Neuronal stem cell (in vitro differentiated cells): Measurements from ENCODE around the gene DLG2.

Experiments
- DNase-seq: peaks from one replicate; pipeline ENCODE4 v3.0.0-alpha.2; 2013; ENCODE audit warnings: low spot score
- H2AFZ ChIP-seq: one replicate; pipeline ENCODE4 v1.6.1; 2013; ENCODE audit warnings: mild to moderate bottlenecking, low read length, inconsistent platforms
- H2AK5ac ChIP-seq: 2 replicates; pipeline ENCODE4 v1.6.1; 2013; ENCODE audit warnings: low read depth, mild to moderate bottlenecking, inconsistent platforms, low read length, moderate library complexity, mixed read lengths
- H2BK120ac ChIP-seq: 2 replicates; pipeline ENCODE4 v1.6.1; 2013; ENCODE audit warnings: low read depth, mild to moderate bottlenecking, inconsistent platforms, low read length, moderate library complexity, mixed read lengths
- H2BK12ac ChIP-seq: one replicate; pipeline ENCODE4 v1.6.1; 2013; ENCODE audit warnings: low read length, inconsistent platforms
- H2BK15ac ChIP-seq: 2 replicates; pipeline ENCODE4 v1.6.1; 2013; ENCODE audit warnings: mild to moderate bottlenecking, low read length, inconsistent platforms, mixed read lengths
- H2BK5ac ChIP-seq: one replicate; pipeline ENCODE4 v1.6.1; 2013; ENCODE audit warnings: inconsistent platforms, mild to moderate bottlenecking, low read length, moderate library complexity
- H3K14ac ChIP-seq: one replicate; pipeline ENCODE4 v1.6.1; 2013; ENCODE audit warnings: low read length, inconsistent platforms
- H3K18ac ChIP-seq: 2 replicates; pipeline ENCODE4 v1.6.1; 2013; ENCODE audit warnings: low read length, inconsistent platforms
- H3K23ac ChIP-seq: 2 replicates; pipeline ENCODE4 v1.6.1; 2013; ENCODE audit warnings: low read depth, mild to moderate bottlenecking, mixed read lengths, low read length, inconsistent platforms; ENCODE audit not compliant: poor library complexity
- H3K27ac ChIP-seq: replicated peaks from 3 replicates; pipeline ENCODE4 v1.5.1; 2013; ENCODE audit warnings: low read length, inconsistent platforms
- H3K27me3 ChIP-seq, 3 experiments: 2 replicates each; pipeline ENCODE4 v1.6.1; 2013; ENCODE audit warnings: low read length in 3 of 3, mild to moderate bottlenecking in 2 of 3, inconsistent platforms in 1 of 3, low read depth in 1 of 3, mixed read lengths in 1 of 3, moderate library complexity in 1 of 3; ENCODE audit not compliant: control insufficient read depth in 3 of 3, insufficient read depth in 3 of 3
- H3K36me3 ChIP-seq, 2 donors: replicated peaks in 1 of 2; 2 replicates each; pipeline ENCODE4 v1.6.1; 2013; ENCODE audit warnings: low read length in 2 of 2; ENCODE audit not compliant: control insufficient read depth in 2 of 2, insufficient read depth in 2 of 2
- H3K4ac ChIP-seq: 2 replicates; pipeline ENCODE4 v1.6.1; 2013; ENCODE audit warnings: inconsistent platforms, mild to moderate bottlenecking, low read length, moderate library complexity
- H3K4me1 ChIP-seq, 2 donors: 1 replicate in 1 of 2; 2 replicates in 1 of 2; pipeline ENCODE4 v1.6.1; 2013; ENCODE audit warnings: low read length in 2 of 2, low read depth in 1 of 2; ENCODE audit not compliant: control insufficient read depth in 2 of 2, insufficient read depth in 1 of 2
- H3K4me2 ChIP-seq: one replicate; pipeline ENCODE4 v1.6.1; 2013; ENCODE audit warnings: mild to moderate bottlenecking, low read length, inconsistent platforms; ENCODE audit not compliant: insufficient read depth, poor library complexity, severe bottlenecking
- H3K4me3 ChIP-seq, 2 donors: 2 replicates each; pipeline ENCODE4 v1.5.1; 2013; ENCODE audit warnings: low read length in 2 of 2, mild to moderate bottlenecking in 2 of 2, inconsistent platforms in 1 of 2, moderate library complexity in 1 of 2
- H3K79me1 ChIP-seq: one replicate; pipeline ENCODE4 v1.6.1; 2013; ENCODE audit warnings: low read depth, mild to moderate bottlenecking, inconsistent platforms, low read length, moderate library complexity
- H3K9ac ChIP-seq: one replicate; pipeline ENCODE4 v1.6.1; 2013; ENCODE audit warnings: mild to moderate bottlenecking, low read depth, low read length, inconsistent platforms; ENCODE audit not compliant: poor library complexity
- H3K9me3 ChIP-seq, 2 donors: replicated peaks in 1 of 2; 2 replicates each; pipeline versions ENCODE3 to v1.6.1; 2013; ENCODE audit warnings: low read length in 2 of 2, mild to moderate bottlenecking in 2 of 2, inconsistent platforms in 1 of 2, low read depth in 1 of 2, mixed read lengths in 1 of 2, moderate library complexity in 1 of 2; ENCODE audit not compliant: control insufficient read depth in 2 of 2, insufficient read depth in 1 of 2
- H4K8ac ChIP-seq: one replicate; pipeline ENCODE4 v1.6.1; 2013; ENCODE audit warnings: low read depth, mild to moderate bottlenecking, inconsistent platforms, low read length, moderate library complexity
- H4K91ac ChIP-seq: one replicate; pipeline ENCODE4 v1.6.1; 2013; ENCODE audit warnings: low read length, low read depth, mild to moderate bottlenecking, inconsistent platforms; ENCODE audit not compliant: poor library complexity
- WGBS, 2 donors: extraction: QIAGEN DNeasy Blood & Tissue Kit; methylation state at CpG; one replicate each; pipeline ENCODE4 v1.1.7; 2013; ENCODE audit warnings: missing lambda C conversion rate in 2 of 2, mixed read lengths in 1 of 2; ENCODE audit not compliant: insufficient read length in 2 of 2, insufficient replicate concordance in 1 of 2; ENCODE audit errors: extremely low coverage in 2 of 2; 5-methylcytosine and 5-hydroxymethylcytosine counted together

DLG2 gene

GRCh38 chr11:84817998-84818397 lies 809.1 kb downstream of the DLG2 start:
- Histone ChIP-seq H3K4ac (no peak overlapping the region), H3K27me3 (no peaks in the 10 kb centered on the region), H3K4me1 (no peaks in the 10 kb centered on the region), H3K9me3 (no peaks in the 10 kb centered on the region), H3K27ac (no peak overlapping the region), H2BK5ac (no peak overlapping the region), H3K4me3 (no peak overlapping the region), H2BK120ac (no peak overlapping the region), H2AK5ac (no peak overlapping the region), H3K79me1 (no peaks in the 10 kb centered on the region), H3K18ac (no peak overlapping the region), H2BK12ac (no peak overlapping the region), H3K14ac (no peak overlapping the region), H2AFZ (no peak overlapping the region), H3K36me3 (no peaks in the 10 kb centered on the region), H3K4me2 (no peak overlapping the region), H3K23ac (no peak overlapping the region), H2BK15ac (no peak overlapping the region), H3K9ac (no peak overlapping the region), H4K8ac (no peak overlapping the region), H4K91ac (no peak overlapping the region)
- no peak for DNase-seq
- WGBS, 2 donors, result no CpG with 5 or more reads among the region's 3 CpGs

- H4K91ac ChIP-seq, result no peak overlapping the region
- no peak overlapping the region for H3K9ac ChIP-seq
- H3K27ac ChIP-seq, result no peak overlapping the region
- H3K79me1 ChIP-seq, result no peaks in the 10 kb centered on the region
- no peak overlapping the region for H2BK12ac ChIP-seq
- no peak overlapping the region for H4K8ac ChIP-seq
- H3K4me2 ChIP-seq, result no peak overlapping the region
- no peak overlapping the region for H3K18ac ChIP-seq
- no peak overlapping the region for H2BK5ac ChIP-seq
- no peak overlapping the region for H3K14ac ChIP-seq
- no peak overlapping the region for H2BK15ac ChIP-seq
- no peak for DNase-seq
- no peaks in the 10 kb centered on the region for H3K36me3 ChIP-seq
- WGBS, 2 donors, result no CpG with 5 or more reads among the region's 3 CpGs
- H2AK5ac ChIP-seq, result no peak overlapping the region
- no peaks in the 10 kb centered on the region for H3K4me1 ChIP-seq
- H2BK120ac ChIP-seq, result no peak overlapping the region
- no peak overlapping the region for H3K4ac ChIP-seq
- H3K4me3 ChIP-seq, result no peak overlapping the region
- no peak overlapping the region for H2AFZ ChIP-seq
- H3K27me3 ChIP-seq, result no peaks in the 10 kb centered on the region
- H3K23ac ChIP-seq, result no peak overlapping the region
- H3K9me3 ChIP-seq, result no peaks in the 10 kb centered on the region
These were observed 814.6 kb downstream of the DLG2 start for GRCh38 chr11:84812471-84812969.

- Histone ChIP-seq H2BK5ac (no peak overlapping the region), H2BK120ac (no peak overlapping the region), H3K18ac (no peak overlapping the region), H2AK5ac (no peak overlapping the region), H4K91ac (no peak overlapping the region), H3K9ac (no peak overlapping the region), H3K4me2 (no peak overlapping the region), H3K79me1 (no peaks in the 10 kb centered on the region), H2BK12ac (no peak overlapping the region), H3K36me3 (no peaks in the 10 kb centered on the region), H2AFZ (no peak overlapping the region), H2BK15ac (no peak overlapping the region), H3K4ac (no peak overlapping the region), H3K23ac (no peak overlapping the region), H3K14ac (no peak overlapping the region), H3K27me3 (no peaks in the 10 kb centered on the region), H3K4me1 (no peaks in the 10 kb centered on the region), H3K4me3 (no peak overlapping the region), H4K8ac (no peak overlapping the region), H3K9me3 (peaks cover 0 to 3% of the 10 kb centered on the region in 2 donors), H3K27ac (no peak overlapping the region)
- DNase-seq, result no peak
- WGBS, 2 donors, result no CpG with 5 or more reads among the region's 2 CpGs
These were observed 820.8 kb downstream of the DLG2 start for GRCh38 chr11:84806354-84806753.

GRCh38 chr11:84804041-84804440 lies 823.1 kb downstream of the DLG2 start:
- no CpG with 5 or more reads among the region's 1 CpG for WGBS, 2 donors
- no peak overlapping the region for H2BK5ac ChIP-seq
- H2AFZ ChIP-seq, result no peak overlapping the region
- H3K14ac ChIP-seq, result no peak overlapping the region
- peaks cover 0 to 3% of the 10 kb centered on the region in 2 donors for H3K9me3 ChIP-seq
- no peak overlapping the region for H3K9ac ChIP-seq
- no peak overlapping the region for H2AK5ac ChIP-seq
- no peaks in the 10 kb centered on the region for H3K36me3 ChIP-seq
- no peak overlapping the region for H4K91ac ChIP-seq
- no peak overlapping the region for H3K4ac ChIP-seq
- no peak overlapping the region for H2BK15ac ChIP-seq
- no peaks in the 10 kb centered on the region for H3K4me1 ChIP-seq
- H3K4me2 ChIP-seq, result no peak overlapping the region
- no peak overlapping the region for H3K27ac ChIP-seq
- no peak overlapping the region for H3K23ac ChIP-seq
- H2BK12ac ChIP-seq, result no peak overlapping the region
- no peak for DNase-seq
- no peak overlapping the region for H2BK120ac ChIP-seq
- H3K27me3 ChIP-seq, result no peaks in the 10 kb centered on the region
- no peak overlapping the region for H3K18ac ChIP-seq
- H3K79me1 ChIP-seq, result no peaks in the 10 kb centered on the region
- H4K8ac ChIP-seq, result no peak overlapping the region
- H3K4me3 ChIP-seq, result no peak overlapping the region
